HEK293T (cell line): ENCODE measurements around the gene ATOH8.

Experiments
- BHLHE40 ChIP-seq: fragments of 450-650 bp; IDR thresholded peaks from 2 replicates; pipeline ENCODE4 v1.6.1; 2016; ENCODE audit warnings: mild to moderate bottlenecking, moderate library complexity, borderline replicate concordance
- CTBP1 ChIP-seq: fragments of 450-650 bp; IDR thresholded peaks from 2 replicates; pipeline ENCODE4 v1.6.1; 2016; ENCODE audit warnings: borderline replicate concordance
- ELF4 ChIP-seq: fragments of 450-650 bp; IDR thresholded peaks from 2 replicates; pipeline ENCODE4 v1.6.1; 2017; ENCODE audit warnings: antibody characterized with exemption
- FOXK2 ChIP-seq: fragments of 450-650 bp; IDR thresholded peaks from 2 replicates; pipeline ENCODE4 v1.6.1; 2016; ENCODE audit warnings: mild to moderate bottlenecking
- FOXM1 ChIP-seq: fragments of 450-650 bp; IDR thresholded peaks from 2 replicates; pipeline ENCODE4 v1.6.1; 2017; ENCODE audit warnings: mild to moderate bottlenecking, borderline replicate concordance
- NFRKB ChIP-seq: fragments of 450-650 bp; IDR thresholded peaks from 2 replicates; pipeline ENCODE4 v1.6.1; 2016; ENCODE audit warnings: mild to moderate bottlenecking, moderate library complexity
- SP1 ChIP-seq: fragments of 450-650 bp; IDR thresholded peaks from 2 replicates; pipeline ENCODE4 v1.6.1; 2017
- SUZ12 ChIP-seq: fragments of 450-650 bp; IDR thresholded peaks from 2 replicates; pipeline ENCODE4 v1.6.1; 2016; ENCODE audit warnings: mild to moderate bottlenecking
- TARDBP ChIP-seq: fragments of 450-650 bp; IDR thresholded peaks from 2 replicates; pipeline ENCODE4 v1.6.1; 2016

DNA sequence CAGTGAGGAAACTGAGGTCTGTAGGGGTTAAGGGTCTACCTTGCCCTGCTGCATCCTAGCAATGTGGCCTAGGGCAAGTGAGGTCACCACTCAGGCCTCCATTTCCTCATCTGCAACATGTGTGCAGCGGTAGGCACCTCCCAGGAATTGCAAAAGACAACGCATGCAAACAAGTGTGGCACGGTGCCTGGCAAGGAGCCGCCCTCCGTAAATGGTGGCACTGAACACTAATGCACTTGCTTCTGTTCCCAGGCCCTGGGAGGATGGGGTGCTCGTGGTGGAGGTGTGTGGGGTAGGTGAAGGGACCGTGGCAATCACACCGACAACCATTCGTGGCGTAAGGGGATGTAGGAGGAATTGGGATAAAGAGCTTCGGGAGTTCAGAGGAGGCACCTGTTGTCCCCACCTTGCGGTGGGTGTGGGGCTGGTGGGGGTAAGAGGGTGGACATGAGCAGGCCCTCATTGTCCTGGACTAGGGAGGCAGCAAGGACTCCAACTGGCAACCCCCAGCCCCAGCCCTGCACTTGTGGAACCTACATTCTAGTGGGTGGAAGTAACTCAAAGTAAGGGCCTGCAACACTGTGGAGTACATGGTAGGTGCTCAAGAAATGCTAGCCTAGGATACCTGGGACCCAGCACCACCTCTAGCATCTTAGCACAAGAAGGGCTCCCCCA is 26.0 kb downstream of the ATOH8 start:
- no peak for TF ChIP-seq BHLHE40
- TF ChIP-seq FOXM1: no peak
- TF ChIP-seq SUZ12: no peak
- TF ChIP-seq CTBP1: no peak
- TF ChIP-seq ELF4: no peak
- no peak for TF ChIP-seq FOXK2
- TF ChIP-seq SP1: no peak
- no peak for TF ChIP-seq TARDBP
- no peak for TF ChIP-seq NFRKB
